Mesendoderm (in vitro differentiated cells): ENCODE measurements around the gene TBXAS1.

Experiments used
- DNase-seq: peaks from one replicate; pipeline ENCODE4 v3.0.0; 2013
- H2AK5ac ChIP-seq: 2 replicates; pipeline ENCODE4 v1.6.1; 2013; ENCODE audit warnings: low read length, inconsistent platforms
- H2BK120ac ChIP-seq: 2 replicates; pipeline ENCODE4 v1.6.1; 2013; ENCODE audit warnings: low read depth, mild to moderate bottlenecking, low read length, moderate library complexity, mixed read lengths
- H2BK15ac ChIP-seq: replicated peaks from 2 replicates; pipeline ENCODE4 v1.6.1; 2013; ENCODE audit warnings: low read depth, mild to moderate bottlenecking, moderate library complexity
- H2BK5ac ChIP-seq: 2 replicates; pipeline ENCODE4 v1.6.1; 2013; ENCODE audit warnings: low read length, inconsistent platforms
- H3K18ac ChIP-seq: 2 replicates; pipeline ENCODE4 v1.6.1; 2013; ENCODE audit warnings: mild to moderate bottlenecking, low read length, mixed read lengths
- H3K23ac ChIP-seq: one replicate; pipeline ENCODE4 v1.6.1; 2013; ENCODE audit warnings: low read length
- H3K27ac ChIP-seq: 2 replicates; pipeline ENCODE4 v1.5.1; 2013; ENCODE audit warnings: low read depth, mild to moderate bottlenecking, inconsistent platforms, low read length, moderate library complexity
- H3K27me3 ChIP-seq: 2 replicates; pipeline ENCODE4 v1.6.1; 2013; ENCODE audit warnings: low read length, control low read depth, mild to moderate bottlenecking, inconsistent platforms; ENCODE audit not compliant: insufficient read depth, poor library complexity
- H3K36me3 ChIP-seq: 2 replicates; pipeline ENCODE4 v1.6.1; 2013; ENCODE audit warnings: low read length, inconsistent platforms; ENCODE audit not compliant: control insufficient read depth, insufficient read depth
- H3K4ac ChIP-seq: one replicate; pipeline ENCODE4 v1.6.1; 2013; ENCODE audit warnings: low read depth, mild to moderate bottlenecking, low read length, moderate library complexity
- H3K4me1 ChIP-seq: 2 replicates; pipeline ENCODE4 v1.6.1; 2013; ENCODE audit warnings: low read depth, low read length, inconsistent platforms; ENCODE audit not compliant: control insufficient read depth
- H3K4me2 ChIP-seq: 2 replicates; pipeline ENCODE4 v1.6.1; 2013; ENCODE audit warnings: low read length
- H3K4me3 ChIP-seq: 2 replicates; pipeline ENCODE4 v1.5.1; 2013; ENCODE audit warnings: mild to moderate bottlenecking, low read length
- H3K56ac ChIP-seq: one replicate; pipeline ENCODE4 v1.6.1; 2013; ENCODE audit warnings: low read length
- H3K79me1 ChIP-seq: 2 replicates; pipeline ENCODE4 v1.6.1; 2013; ENCODE audit warnings: low read length, inconsistent platforms
- H3K79me2 ChIP-seq: 2 replicates; pipeline ENCODE4 v1.6.1; 2013; ENCODE audit warnings: mild to moderate bottlenecking, low read length; ENCODE audit not compliant: control insufficient read depth, insufficient read depth
- H3K9ac ChIP-seq: 2 replicates; pipeline ENCODE4 v1.6.1; 2013; ENCODE audit warnings: low read length, inconsistent platforms
- H4K5ac ChIP-seq: one replicate; pipeline ENCODE4 v1.6.1; 2013; ENCODE audit warnings: low read length
- H4K8ac ChIP-seq: one replicate; pipeline ENCODE4 v1.6.1; 2013; ENCODE audit warnings: low read depth, mild to moderate bottlenecking, control low read depth, low read length, moderate library complexity
- WGBS: extraction: QIAGEN DNeasy Blood & Tissue Kit; methylation state at CpG from one replicate; pipeline ENCODE4 v1.1.7; 2013; ENCODE audit warnings: low lambda C conversion rate, missing lambda C conversion rate; ENCODE audit not compliant: insufficient coverage; ENCODE audit errors: extremely low coverage; 5-methylcytosine and 5-hydroxymethylcytosine counted together

TBXAS1 gene

DNA sequence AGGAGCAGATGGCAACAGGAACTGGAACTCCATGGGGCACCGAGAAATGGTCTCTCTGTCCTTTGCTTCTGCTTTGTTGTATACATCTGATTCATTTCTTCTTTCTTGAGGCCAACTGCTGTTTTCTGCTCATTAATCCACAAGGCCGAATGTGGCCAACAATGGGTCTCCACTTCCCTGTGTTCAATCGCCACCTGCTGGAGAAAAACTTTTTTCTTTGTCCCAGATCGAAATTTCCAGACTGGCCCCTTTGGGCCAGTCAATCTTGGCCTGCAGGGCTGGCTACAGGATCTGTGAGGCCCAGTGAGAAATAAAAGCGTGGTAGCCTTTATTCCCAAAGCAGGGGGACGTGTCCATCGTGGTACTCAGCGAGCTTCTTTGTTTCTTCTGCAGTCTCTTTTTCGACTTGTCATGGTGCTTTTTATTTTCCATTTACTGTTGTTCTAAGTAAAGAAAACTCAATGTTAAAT is 174.9 kb downstream of the TBXAS1 start:
- no peaks in the 10 kb centered on the region for H3K36me3 ChIP-seq
- no peaks in the 10 kb centered on the region for H3K4me1 ChIP-seq
- H4K8ac ChIP-seq = no peak overlapping the region
- H2BK15ac ChIP-seq = no peak overlapping the region
- H3K9ac ChIP-seq = no peak overlapping the region
- H2BK5ac ChIP-seq = no peak overlapping the region
- H3K4me3 ChIP-seq = no peak overlapping the region
- no peaks in the 10 kb centered on the region for H3K27me3 ChIP-seq
- DNase-seq = peak; percentile 79
- H2BK120ac ChIP-seq = no peak overlapping the region
- H3K4me2 ChIP-seq = no peak overlapping the region
- no peak overlapping the region for H4K5ac ChIP-seq
- no peak overlapping the region for H3K4ac ChIP-seq
- no peaks in the 10 kb centered on the region for H3K79me1 ChIP-seq
- H2AK5ac ChIP-seq = no peak overlapping the region
- no peak overlapping the region for H3K23ac ChIP-seq
- WGBS = no CpG with 5 or more reads among the region's 9 CpGs
- H3K18ac ChIP-seq = no peak overlapping the region
- H3K56ac ChIP-seq = no peak overlapping the region
- H3K27ac ChIP-seq = no peak overlapping the region
- no peaks in the 10 kb centered on the region for H3K79me2 ChIP-seq

DNA sequence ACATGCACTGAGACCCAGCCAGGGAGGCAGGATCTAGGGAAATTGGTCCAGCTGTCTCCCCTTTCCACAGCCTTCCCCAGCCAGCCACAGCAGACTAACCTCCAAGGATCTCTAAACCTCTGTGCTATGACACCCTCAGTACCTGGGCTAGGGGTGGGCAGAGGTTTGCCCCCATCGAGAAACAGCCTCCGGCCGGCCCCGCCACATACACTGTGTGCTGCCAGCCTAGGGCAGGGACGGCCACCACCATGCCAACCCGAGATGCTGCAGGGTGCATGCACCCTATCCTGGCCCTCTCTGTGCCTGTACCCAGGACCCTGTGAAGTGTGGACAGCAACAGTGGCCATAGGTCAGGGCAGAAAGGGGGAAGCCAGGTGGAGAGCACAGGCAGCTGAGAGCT is 175.6 kb downstream of the TBXAS1 start:
- Histone ChIP-seq H3K79me1 (no peaks in the 10 kb centered on the region), H3K79me2 (no peaks in the 10 kb centered on the region), H3K4me1 (no peaks in the 10 kb centered on the region), H2BK120ac (no peak overlapping the region), H2BK5ac (no peak overlapping the region), H2BK15ac (no peak overlapping the region), H3K4me2 (no peak overlapping the region), H3K27me3 (no peaks in the 10 kb centered on the region), H4K8ac (no peak overlapping the region), H4K5ac (no peak overlapping the region), H3K4me3 (no peak overlapping the region), H3K27ac (no peak overlapping the region), H3K23ac (no peak overlapping the region), H3K56ac (no peak overlapping the region), H2AK5ac (no peak overlapping the region), H3K18ac (no peak overlapping the region), H3K4ac (no peak overlapping the region), H3K36me3 (no peaks in the 10 kb centered on the region), H3K9ac (no peak overlapping the region)
- WGBS = no CpG with 5 or more reads among the region's 6 CpGs
- no peak for DNase-seq

DNA sequence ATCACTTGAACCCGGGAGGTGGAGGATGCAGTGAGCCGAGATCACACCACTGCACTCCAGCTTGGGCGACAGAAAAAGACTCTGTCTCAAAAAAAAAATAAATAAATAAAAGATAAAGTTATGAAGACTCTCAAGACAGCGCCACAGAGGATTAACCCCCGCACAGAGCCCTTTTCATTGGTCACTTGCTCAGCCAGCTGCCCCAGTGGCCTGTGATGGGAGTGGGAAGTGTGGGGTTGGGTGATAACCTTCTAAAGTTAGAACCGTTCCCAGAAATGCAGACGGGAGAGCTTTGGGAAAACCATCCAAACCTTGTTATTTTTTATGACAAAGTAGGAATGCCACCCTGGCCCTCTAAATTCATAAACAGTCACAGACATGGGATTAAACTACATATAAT is 176.3 kb downstream of the TBXAS1 start:
- Histone ChIP-seq H2BK15ac (no peak overlapping the region), H3K79me1 (no peaks in the 10 kb centered on the region), H3K18ac (no peak overlapping the region), H4K8ac (no peak overlapping the region), H2BK120ac (no peak overlapping the region), H3K23ac (no peak overlapping the region), H3K56ac (no peak overlapping the region), H3K4me3 (no peak overlapping the region), H3K9ac (no peak overlapping the region), H2BK5ac (no peak overlapping the region), H4K5ac (no peak overlapping the region), H3K27me3 (no peaks in the 10 kb centered on the region), H3K79me2 (no peaks in the 10 kb centered on the region), H3K4me2 (no peak overlapping the region), H3K36me3 (no peaks in the 10 kb centered on the region), H3K27ac (no peak overlapping the region), H3K4ac (no peak overlapping the region), H3K4me1 (no peaks in the 10 kb centered on the region), H2AK5ac (no peak overlapping the region)
- DNase-seq = no peak
- no CpG with 5 or more reads among the region's 7 CpGs for WGBS

DNA sequence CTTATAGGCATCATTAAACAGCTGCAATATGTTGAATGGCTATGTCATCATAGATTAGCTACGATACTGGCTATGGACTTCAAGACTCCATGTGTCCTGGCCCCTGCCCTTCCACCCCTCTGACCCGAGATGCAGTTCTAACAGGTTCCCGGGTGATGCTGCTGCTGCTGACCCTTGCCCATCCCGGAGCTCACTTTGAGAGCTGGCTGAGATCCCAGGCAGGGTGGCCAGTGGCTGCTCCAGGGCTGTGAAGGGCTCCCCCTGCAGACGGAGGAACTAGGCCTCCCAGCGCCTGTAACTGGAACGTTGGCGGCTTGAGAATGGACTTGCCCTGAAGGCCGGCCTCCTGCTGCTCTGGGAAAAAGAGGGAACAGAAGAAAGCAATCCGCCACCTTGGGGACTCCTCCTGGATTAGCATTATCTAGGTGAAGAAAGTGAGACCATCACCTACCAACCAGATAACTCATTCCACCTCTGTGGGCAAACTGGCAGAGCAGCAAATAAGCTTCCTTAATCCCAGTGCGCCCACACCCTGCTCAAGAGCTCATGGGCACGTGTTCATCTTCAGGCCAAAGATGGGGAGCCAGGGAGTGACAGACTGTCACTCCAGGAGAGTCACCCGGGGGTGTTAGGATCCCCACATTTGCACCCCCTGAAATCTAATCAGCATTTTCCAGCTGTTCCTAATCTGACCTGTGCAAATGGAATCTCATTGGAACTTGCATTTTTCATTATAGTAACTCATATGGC is 176.9 kb downstream of the TBXAS1 start:
- Histone ChIP-seq H3K27me3 (no peaks in the 10 kb centered on the region), H2AK5ac (no peak overlapping the region), H3K79me2 (no peaks in the 10 kb centered on the region), H3K79me1 (no peaks in the 10 kb centered on the region), H3K4me1 (no peaks in the 10 kb centered on the region), H3K36me3 (no peaks in the 10 kb centered on the region), H2BK120ac (no peak overlapping the region), H3K56ac (peak overlapping the region; percentile 15), H2BK15ac (no peak overlapping the region), H4K5ac (no peak overlapping the region), H3K9ac (no peak overlapping the region), H3K4me2 (no peak overlapping the region), H3K23ac (no peak overlapping the region), H3K27ac (no peak overlapping the region), H3K18ac (no peak overlapping the region), H4K8ac (no peak overlapping the region), H3K4ac (no peak overlapping the region), H2BK5ac (no peak overlapping the region), H3K4me3 (no peak overlapping the region)
- peak; percentile 85 for DNase-seq
- no CpG with 5 or more reads among the region's 13 CpGs for WGBS

DNA sequence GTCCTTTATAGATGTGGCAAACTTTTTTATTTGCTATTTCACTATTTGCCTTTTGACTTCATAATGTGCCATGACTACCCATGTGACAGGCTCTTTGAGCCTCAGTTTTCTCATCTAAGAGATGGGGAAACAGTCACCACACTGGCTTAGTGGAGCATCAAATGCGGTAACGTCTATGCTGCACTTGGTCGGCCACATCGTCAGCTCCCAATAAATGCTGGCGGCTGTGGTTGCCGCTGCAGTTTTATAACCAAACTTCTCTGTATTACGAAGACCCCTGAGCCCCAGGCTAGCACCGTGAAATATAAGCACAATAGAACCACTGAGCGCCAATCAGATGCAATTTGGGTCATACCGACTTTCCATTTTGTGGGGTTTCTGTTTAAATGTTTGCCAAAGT is 177.5 kb downstream of the TBXAS1 start:
- Histone ChIP-seq H3K56ac (no peak overlapping the region), H3K4me2 (no peak overlapping the region), H3K9ac (no peak overlapping the region), H4K8ac (no peak overlapping the region), H2BK15ac (no peak overlapping the region), H3K27ac (no peak overlapping the region), H2AK5ac (no peak overlapping the region), H3K79me2 (no peaks in the 10 kb centered on the region), H3K36me3 (no peaks in the 10 kb centered on the region), H4K5ac (no peak overlapping the region), H3K18ac (no peak overlapping the region), H3K23ac (no peak overlapping the region), H2BK5ac (no peak overlapping the region), H3K27me3 (no peaks in the 10 kb centered on the region), H3K79me1 (no peaks in the 10 kb centered on the region), H3K4me3 (no peak overlapping the region), H2BK120ac (no peak overlapping the region), H3K4me1 (no peaks in the 10 kb centered on the region), H3K4ac (no peak overlapping the region)
- WGBS = no CpG with 5 or more reads among the region's 10 CpGs
- DNase-seq = no peak
